ENCODE measurements around the gene CFAP46. TPM values are rescaled to one million over a fixed set of nuclear protein-coding genes. Genes with fewer than 3 reads are reported as not detected.
A peak's percentile ranks its signal among the peaks of the same experiment; 100 is the strongest.

Gene CFAP46
- polyA plus RNA-seq (2013, experiment 1 of 2), result 1.2 TPM
- polyA plus RNA-seq (2013, experiment 2 of 2), result 1.6 TPM

DNA sequence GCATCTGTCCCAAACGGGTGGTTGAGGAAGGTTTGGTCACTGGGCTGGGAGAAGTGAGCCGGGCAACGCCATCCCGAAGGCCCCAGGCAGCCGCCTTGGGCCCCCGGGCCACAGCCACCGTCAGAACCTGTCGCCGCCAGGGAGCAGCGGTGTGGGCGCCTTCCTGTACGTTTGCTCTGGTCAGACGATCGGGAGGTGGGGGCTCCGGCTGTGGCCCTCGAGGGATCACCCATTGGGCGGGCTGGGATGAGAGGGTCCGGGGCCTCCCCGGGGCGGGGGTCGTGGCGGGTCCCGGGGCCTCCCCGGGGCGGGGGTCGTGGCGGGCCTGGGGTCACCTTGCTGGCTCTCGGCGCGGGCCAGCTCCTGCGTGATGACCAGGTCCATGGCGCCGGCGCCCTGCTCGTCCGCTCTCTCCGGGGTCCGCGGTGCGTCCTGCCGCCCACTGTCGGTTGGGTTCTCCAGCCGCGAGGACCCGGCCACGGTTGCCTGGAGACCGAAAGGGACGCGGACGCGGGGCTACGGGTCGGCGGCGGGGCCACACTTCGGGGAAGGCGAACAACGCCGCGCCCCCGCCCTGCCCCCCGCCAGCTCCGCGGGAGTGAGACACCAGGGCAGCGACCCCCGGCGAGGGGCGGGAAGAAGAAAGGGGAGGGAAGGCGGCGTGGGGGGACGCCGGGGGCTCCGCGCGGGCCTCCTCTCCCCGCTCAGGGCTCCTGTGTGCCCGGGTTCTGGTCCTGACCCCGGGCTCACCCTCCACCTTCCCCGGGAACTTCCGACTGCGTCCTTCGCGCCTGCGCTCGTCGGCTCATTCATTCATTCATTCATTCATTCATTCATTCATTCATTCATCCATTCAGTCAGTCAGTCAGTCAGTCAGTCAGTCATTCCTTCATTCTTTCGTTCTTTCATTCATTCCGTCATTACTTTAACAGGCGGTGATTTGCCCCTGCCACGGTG lies at the start of gene CFAP46:
Gene CFAP46, minus strand, starts transcription at position 470 of the 957 bp plus-strand sequence. Its CDS starts 86 bp downstream, at position 384.
- H2BK12ac ChIP-seq (ENCODE audit: low read length in 2 of 2), result no peak within 1 kb of the TSS
- no peak within 1 kb of the TSS for H2BK5ac ChIP-seq (ENCODE audit: low read depth, low read length, poor library complexity, severe bottlenecking)
- H3K9ac ChIP-seq (ENCODE audit: low read length), result peak within 1 kb of the TSS; percentile 15
- H3K4me1 ChIP-seq (ENCODE audit: control insufficient read depth, insufficient read depth, low read depth, low read length), result peaks cover 14% of the 10 kb centered on the region
- no peak within 1 kb of the TSS for H3K23ac ChIP-seq (ENCODE audit: low read length in 2 of 2)
- no peak within 1 kb of the TSS for H4K91ac ChIP-seq (ENCODE audit: low read length)
- DNase-seq, result peak; percentile 68
- no peak within 1 kb of the TSS for H3K27ac ChIP-seq (ENCODE audit: low read length, poor library complexity, severe bottlenecking)
- WGBS, result 11% methylated on average over 39 of the region's 90 CpGs
- peak within 1 kb of the TSS; percentile 66 for H4K8ac ChIP-seq (ENCODE audit: low read length)
- peak within 1 kb of the TSS; percentile 60 to 71 for H3K4me3 ChIP-seq (ENCODE audit: insufficient read depth in 1 of 2, low read depth in 1 of 2, low read length in 2 of 2)
- peak within 1 kb of the TSS; percentile 85 for H2BK15ac ChIP-seq (ENCODE audit: low read depth, poor library complexity, severe bottlenecking)
- H3K4me2 ChIP-seq (ENCODE audit: low read length, poor library complexity, severe bottlenecking), result peak within 1 kb of the TSS; percentile 60
- peak within 1 kb of the TSS in 1 of 2 experiments; percentile 2 for H3K4ac ChIP-seq (ENCODE audit: low read depth in 1 of 2, low read length in 2 of 2)
- no peaks in the 10 kb centered on the region for H3K9me3 ChIP-seq (ENCODE audit: control insufficient read depth, low read length)
- H2AFZ ChIP-seq (ENCODE audit: low read depth, low read length), result peak within 1 kb of the TSS; percentile 91
- H3K14ac ChIP-seq (ENCODE audit: low read length in 2 of 2), result no peak within 1 kb of the TSS
- peaks cover 21 to 74% of the 10 kb centered on the region in 2 experiments for H3K27me3 ChIP-seq (ENCODE audit: control insufficient read depth in 1 of 2, insufficient read depth in 1 of 2, low read length in 2 of 2)
- H3K79me1 ChIP-seq (replicated peaks; ENCODE audit: low read length, poor library complexity, severe bottlenecking), result no peaks in the 10 kb centered on the region
- no peak within 1 kb of the TSS for H2AK5ac ChIP-seq (ENCODE audit: low read length, severe bottlenecking)
- peak within 1 kb of the TSS in 1 of 2 experiments; percentile 65 for H3K18ac ChIP-seq (ENCODE audit: low read depth in 1 of 2, low read length in 2 of 2)
- H3K36me3 ChIP-seq (ENCODE audit: control insufficient read depth in 1 of 2, insufficient read depth in 2 of 2, low read depth in 1 of 2, low read length in 2 of 2), result peaks cover 0 to 13% of the 10 kb centered on the region in 2 experiments
- peak within 1 kb of the TSS; percentile 78 for H2BK120ac ChIP-seq (ENCODE audit: low read depth, low read length)

GRCh38 chr10:132991706-132992432 lies 49.5 kb upstream of the CFAP46 start:
- Histone ChIP-seq H2AK5ac (ENCODE audit: low read length, severe bottlenecking) (no peak overlapping the region), H3K27me3 (ENCODE audit: control insufficient read depth in 1 of 2, insufficient read depth in 1 of 2, low read length in 2 of 2) (peaks cover 9 to 21% of the 10 kb centered on the region in 2 experiments), H3K36me3 (ENCODE audit: control insufficient read depth in 1 of 2, insufficient read depth in 2 of 2, low read depth in 1 of 2, low read length in 2 of 2) (no peaks in the 10 kb centered on the region), H4K91ac (ENCODE audit: low read length) (no peak overlapping the region), H3K9me3 (ENCODE audit: control insufficient read depth, low read length) (no peaks in the 10 kb centered on the region), H3K4me2 (ENCODE audit: low read length, poor library complexity, severe bottlenecking) (no peak overlapping the region), H3K9ac (ENCODE audit: low read length) (no peak overlapping the region), H2BK120ac (ENCODE audit: low read depth, low read length) (no peak overlapping the region), H2BK15ac (ENCODE audit: low read depth, poor library complexity, severe bottlenecking) (no peak overlapping the region), H3K23ac (ENCODE audit: low read length in 2 of 2) (no peak overlapping the region), H2BK12ac (ENCODE audit: low read length in 2 of 2) (no peak overlapping the region), H2BK5ac (ENCODE audit: low read depth, low read length, poor library complexity, severe bottlenecking) (no peak overlapping the region), H3K4me3 (ENCODE audit: insufficient read depth in 1 of 2, low read depth in 1 of 2, low read length in 2 of 2) (no peak overlapping the region), H3K79me1 (replicated peaks; ENCODE audit: low read length, poor library complexity, severe bottlenecking) (no peaks in the 10 kb centered on the region), H3K18ac (ENCODE audit: low read depth in 1 of 2, low read length in 2 of 2) (no peak overlapping the region), H3K4me1 (ENCODE audit: control insufficient read depth, insufficient read depth, low read depth, low read length) (no peaks in the 10 kb centered on the region), H3K27ac (ENCODE audit: low read length, poor library complexity, severe bottlenecking) (no peak overlapping the region), H4K8ac (ENCODE audit: low read length) (no peak overlapping the region), H2AFZ (ENCODE audit: low read depth, low read length) (no peak overlapping the region), H3K4ac (ENCODE audit: low read depth in 1 of 2, low read length in 2 of 2) (no peak overlapping the region), H3K14ac (ENCODE audit: low read length in 2 of 2) (no peak overlapping the region)
- 86% methylated on average over 17 of the region's 20 CpGs for WGBS
- no peak for DNase-seq

- Histone ChIP-seq H3K36me3 (ENCODE audit: control insufficient read depth in 1 of 2, insufficient read depth in 2 of 2, low read depth in 1 of 2, low read length in 2 of 2) (no peaks in the 10 kb centered on the region), H3K4me3 (ENCODE audit: insufficient read depth in 1 of 2, low read depth in 1 of 2, low read length in 2 of 2) (no peak overlapping the region), H2AK5ac (ENCODE audit: low read length, severe bottlenecking) (no peak overlapping the region), H2AFZ (ENCODE audit: low read depth, low read length) (no peak overlapping the region), H3K14ac (ENCODE audit: low read length in 2 of 2) (no peak overlapping the region), H3K4me2 (ENCODE audit: low read length, poor library complexity, severe bottlenecking) (no peak overlapping the region), H3K79me1 (replicated peaks; ENCODE audit: low read length, poor library complexity, severe bottlenecking) (no peaks in the 10 kb centered on the region), H4K8ac (ENCODE audit: low read length) (no peak overlapping the region), H4K91ac (ENCODE audit: low read length) (no peak overlapping the region), H2BK120ac (ENCODE audit: low read depth, low read length) (no peak overlapping the region), H3K4ac (ENCODE audit: low read depth in 1 of 2, low read length in 2 of 2) (no peak overlapping the region), H3K4me1 (ENCODE audit: control insufficient read depth, insufficient read depth, low read depth, low read length) (no peaks in the 10 kb centered on the region), H3K27me3 (ENCODE audit: control insufficient read depth in 1 of 2, insufficient read depth in 1 of 2, low read length in 2 of 2) (peaks cover 9 to 17% of the 10 kb centered on the region in 2 experiments), H3K9ac (ENCODE audit: low read length) (no peak overlapping the region), H2BK15ac (ENCODE audit: low read depth, poor library complexity, severe bottlenecking) (no peak overlapping the region), H3K23ac (ENCODE audit: low read length in 2 of 2) (no peak overlapping the region), H3K18ac (ENCODE audit: low read depth in 1 of 2, low read length in 2 of 2) (no peak overlapping the region), H3K27ac (ENCODE audit: low read length, poor library complexity, severe bottlenecking) (no peak overlapping the region), H3K9me3 (ENCODE audit: control insufficient read depth, low read length) (no peaks in the 10 kb centered on the region), H2BK12ac (ENCODE audit: low read length in 2 of 2) (no peak overlapping the region), H2BK5ac (ENCODE audit: low read depth, low read length, poor library complexity, severe bottlenecking) (no peak overlapping the region)
- no peak for DNase-seq
- WGBS, result 86% methylated on average over 30 of the region's 32 CpGs
These were observed 48.5 kb upstream of the CFAP46 start for GRCh38 chr10:132990684-132991545.

Data from mesenchymal stem cell (in vitro differentiated cells and primary cell).